Limb (tissue), 2 donors: ENCODE data around the gene PPP1R3E.

ENCODE experiments used
- DNase-seq, 2 donors: peaks; one replicate each; pipeline ENCODE4 v3.0.0-alpha.2; 2016; ENCODE audit errors: extremely low spot score in 2 of 2

PPP1R3E gene

DNA sequence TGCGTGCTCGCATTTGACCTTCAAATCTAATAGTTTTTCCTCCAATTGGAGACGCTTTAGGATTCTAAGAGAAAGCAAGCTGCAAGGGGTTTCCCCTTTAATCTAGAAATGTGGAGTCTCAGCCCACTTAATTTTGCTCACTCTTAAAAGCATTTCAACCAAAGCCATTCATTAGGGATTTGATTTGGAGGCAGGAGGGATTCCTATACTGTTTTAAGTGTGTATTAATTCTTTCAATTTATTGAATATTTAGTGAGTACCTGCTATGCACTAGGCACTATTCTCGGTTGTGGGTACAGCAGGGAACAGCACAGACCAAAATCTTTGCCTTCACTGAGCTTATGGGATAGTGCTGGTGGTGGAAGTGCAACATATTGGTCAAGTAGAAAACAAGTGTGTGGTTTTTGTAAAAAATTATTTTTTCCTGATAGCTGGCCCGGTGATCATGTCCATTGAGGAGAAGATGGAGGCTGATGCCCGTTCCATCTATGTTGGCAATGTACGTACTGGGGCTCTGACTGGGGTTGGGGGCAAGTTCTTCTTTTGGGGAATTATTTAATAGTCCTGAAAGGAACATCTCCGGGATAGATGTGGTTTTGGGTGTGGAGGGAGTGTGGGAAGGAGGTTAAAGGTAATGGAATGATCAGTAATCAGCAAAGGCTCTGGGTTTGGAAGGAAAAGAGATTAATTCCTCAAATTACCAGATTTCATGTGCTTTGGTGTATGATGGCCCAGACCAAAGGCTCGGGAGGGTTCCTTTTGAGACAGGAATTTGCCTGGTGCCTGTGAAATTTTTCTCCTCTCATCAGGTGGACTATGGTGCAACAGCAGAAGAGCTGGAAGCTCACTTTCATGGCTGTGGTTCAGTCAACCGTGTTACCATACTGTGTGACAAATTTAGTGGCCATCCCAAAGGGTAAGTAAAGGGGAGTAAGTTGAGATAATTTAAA is 20.2 kb upstream of the PPP1R3E start:
- DNase-seq: no peak

DNA sequence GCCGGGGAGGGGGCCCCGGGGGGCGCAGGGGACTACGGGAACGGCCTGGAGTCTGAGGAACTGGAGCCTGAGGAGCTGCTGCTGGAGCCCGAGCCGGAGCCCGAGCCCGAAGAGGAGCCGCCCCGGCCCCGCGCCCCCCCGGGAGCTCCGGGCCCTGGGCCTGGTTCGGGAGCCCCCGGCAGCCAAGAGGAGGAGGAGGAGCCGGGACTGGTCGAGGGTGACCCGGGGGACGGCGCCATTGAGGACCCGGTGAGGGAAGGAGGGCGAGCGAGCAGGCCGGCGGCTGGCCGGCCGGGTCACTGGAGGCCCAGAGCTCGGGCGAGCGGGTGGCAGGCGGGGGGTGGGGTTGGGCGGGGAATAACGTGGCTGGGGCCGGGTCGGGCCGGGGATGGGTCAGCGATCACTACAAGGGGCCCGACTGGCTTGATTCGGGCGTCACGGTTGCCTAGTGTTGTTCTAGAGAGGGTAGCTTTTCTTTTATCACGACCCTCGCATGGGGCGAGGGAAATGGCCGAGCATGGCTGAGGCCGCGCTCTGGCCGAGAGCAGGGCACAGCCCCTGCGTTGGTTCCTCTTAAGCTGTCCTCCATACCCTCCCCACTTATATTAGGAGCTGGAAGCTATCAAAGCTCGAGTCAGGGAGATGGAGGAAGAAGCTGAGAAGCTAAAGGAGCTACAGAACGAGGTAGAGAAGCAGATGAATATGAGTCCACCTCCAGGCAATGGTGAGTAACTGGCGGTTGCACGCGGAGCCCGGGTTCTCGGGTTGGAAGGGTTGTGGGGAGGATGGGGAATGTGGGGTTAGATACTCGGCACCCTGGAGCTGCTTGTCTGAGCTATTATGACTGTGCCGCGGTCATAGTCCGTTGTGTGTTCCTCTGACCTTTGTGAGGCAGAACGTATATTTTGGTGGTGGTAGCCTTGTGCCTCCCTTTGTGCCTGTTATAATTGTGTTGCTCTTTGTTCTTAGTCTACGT is 19.2 kb upstream of the PPP1R3E start:
- DNase-seq: peak; percentile 30 to 67

DNA sequence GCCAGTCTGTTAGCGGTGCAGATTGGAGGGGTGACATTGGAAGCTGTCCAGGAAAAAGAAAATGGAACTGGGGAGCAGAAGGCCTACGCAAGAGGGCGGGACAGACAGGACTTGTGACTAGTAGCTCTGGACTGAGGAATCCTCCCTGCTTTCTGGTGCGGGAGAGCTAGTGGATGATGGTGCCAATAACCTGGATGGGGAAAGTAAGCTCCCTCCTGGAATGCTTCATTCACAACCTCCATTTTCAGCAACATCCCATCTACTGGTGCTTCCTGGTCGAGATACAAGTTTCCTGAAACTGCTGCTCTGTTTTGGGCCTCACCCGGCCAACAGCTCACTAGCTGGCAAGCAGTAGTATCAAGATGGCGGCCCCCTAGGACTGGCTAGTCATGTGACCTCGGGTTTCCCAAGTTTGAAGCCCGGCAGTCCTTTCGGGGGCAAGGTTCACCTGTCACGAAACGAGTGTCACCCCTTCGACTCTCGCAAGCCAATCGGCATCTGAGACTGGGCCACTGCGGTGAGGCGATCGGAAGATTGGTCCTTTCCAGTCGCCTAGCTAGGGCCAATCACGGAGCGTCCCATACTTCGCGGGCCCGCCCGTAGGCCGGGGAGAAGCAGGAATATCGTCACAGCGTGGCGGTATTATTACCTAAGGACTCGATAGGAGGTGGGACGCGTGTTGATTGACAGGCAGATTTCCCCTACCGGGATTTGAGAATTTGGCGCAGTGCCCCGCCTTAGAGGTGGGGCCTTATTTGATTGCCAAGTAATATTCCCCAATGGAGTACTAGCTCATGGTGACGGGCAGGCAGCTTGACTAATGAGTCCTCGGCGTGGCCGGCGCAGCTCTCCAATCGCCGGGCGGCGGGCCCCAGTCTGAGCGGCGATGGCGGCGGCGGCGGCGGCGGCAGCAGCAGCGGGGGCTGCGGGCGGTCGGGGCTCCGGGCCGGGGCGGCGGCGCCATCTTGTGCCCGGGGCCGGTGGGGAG is 18.2 kb upstream of the PPP1R3E start, which contains the start of gene PABPN1:
Gene PABPN1 (plus strand): TSS at position 874 of the 988 bp plus-strand sequence. CDS start 13 bp downstream, at position 887.
- DNase-seq: peak; percentile 99

DNA sequence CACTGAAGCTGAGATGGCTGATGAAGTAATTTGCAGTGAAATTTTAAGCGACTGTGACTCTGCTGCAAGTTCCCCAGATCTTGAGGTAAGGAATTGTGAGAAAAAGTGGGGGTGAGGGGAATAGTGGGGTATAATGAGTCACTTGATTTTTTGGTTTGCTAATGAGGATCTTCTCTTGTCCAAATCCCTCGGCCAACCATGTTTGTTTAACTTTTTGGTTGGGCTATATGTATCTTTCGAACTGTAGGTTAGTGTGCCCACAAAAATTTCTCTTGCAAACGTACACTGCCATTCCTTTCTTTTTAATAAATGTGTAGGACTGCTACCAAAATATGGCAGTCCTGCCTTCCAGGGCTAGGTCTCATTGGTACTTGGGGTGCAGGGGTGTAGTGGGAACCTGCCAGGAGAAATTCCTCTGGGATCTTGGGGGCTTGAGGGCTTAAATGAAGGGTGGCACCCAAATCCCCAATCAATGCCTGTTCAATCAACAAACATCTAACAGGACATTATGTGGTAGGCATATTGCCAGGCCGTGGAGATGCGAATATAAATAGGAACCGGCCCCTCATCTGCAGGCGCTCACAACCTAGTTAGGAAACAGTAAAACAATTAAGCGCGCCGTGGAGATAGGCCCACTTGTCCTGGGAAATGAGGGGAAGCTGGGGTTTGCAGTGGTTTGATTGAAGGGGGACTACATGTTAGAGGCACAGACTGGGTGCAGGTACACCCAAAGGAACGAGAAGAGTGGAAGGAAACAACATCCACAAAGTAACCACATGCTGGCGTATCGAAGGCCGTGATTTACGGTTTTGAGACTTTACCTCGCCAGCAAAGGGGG is 17.3 kb upstream of the PPP1R3E start:
- DNase-seq: no peak

DNA sequence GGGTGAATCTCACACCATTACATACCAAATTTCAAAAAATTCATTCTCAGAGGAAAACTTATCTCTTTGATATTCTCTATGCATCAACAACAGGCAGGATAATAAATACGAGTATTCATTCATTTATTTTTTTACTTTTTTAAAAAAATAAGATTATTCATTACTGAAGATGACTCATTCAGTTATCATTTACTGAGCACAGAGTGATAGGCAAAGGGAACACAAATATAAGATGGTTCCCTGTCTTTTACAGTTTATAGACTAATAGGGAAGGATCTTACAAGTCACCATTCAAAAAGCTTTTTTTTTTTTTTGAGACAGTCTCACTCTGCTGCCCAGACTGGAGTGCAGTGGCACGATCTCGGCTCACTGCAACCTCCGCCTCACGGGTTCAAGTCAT is 13.6 kb upstream of the PPP1R3E start:
- no peak for DNase-seq

DNA sequence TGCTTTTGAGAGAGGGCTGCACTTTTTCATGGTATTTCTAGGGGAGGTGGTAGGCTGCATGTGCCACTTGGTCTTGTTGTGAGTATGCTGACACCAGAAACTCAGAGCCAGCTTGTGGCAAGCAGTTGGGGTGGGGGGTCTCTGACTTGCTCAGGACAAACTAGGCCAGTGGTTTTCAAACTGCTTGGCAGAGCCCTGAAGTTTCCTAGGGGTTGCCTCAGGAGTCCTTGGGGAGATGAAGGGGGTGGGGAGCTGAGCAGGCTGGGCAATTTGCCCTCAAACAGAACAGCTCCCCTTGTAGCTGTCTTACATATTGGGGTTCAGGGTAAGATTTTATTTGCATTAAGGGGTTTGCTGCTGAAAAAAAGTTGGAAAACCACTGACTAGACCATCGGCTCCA is 7.9 kb upstream of the PPP1R3E start:
- DNase-seq: no peak

DNA sequence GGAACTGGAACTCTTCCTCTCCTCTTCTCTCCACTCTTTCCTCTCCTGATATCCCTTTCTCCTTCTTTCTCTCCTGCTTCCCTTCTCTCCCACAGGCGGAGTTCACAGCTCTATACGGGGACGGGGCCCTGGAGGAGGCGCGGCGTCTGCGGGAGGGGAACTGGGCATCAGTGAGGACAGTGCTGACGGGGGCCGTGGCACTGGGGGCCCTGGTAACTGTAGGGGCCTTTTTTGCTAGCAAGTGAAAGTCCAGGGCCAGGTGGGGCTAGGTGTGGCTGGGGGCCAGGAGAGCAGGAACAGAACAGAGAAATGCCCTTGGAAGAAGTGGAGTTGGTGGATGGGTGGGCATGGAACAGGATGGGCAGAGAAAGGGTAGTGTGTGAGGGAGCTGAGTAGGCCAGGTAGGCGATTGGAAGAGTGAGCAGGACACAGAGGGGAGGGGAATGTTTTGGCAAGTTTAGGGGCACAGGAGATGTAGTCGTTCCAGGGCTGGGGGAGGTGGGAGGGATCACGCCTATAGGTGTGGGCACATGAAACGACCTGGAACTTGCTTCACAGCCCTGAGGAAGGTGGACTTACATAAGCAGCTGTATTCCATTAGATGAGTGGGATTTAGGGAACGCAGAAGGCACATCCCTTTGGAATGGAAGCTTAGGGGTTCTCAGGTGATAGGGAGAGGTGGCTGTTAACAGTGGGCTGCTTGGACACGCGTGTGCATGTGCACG is 6.2 kb upstream of the PPP1R3E start:
- DNase-seq: no peak

DNA sequence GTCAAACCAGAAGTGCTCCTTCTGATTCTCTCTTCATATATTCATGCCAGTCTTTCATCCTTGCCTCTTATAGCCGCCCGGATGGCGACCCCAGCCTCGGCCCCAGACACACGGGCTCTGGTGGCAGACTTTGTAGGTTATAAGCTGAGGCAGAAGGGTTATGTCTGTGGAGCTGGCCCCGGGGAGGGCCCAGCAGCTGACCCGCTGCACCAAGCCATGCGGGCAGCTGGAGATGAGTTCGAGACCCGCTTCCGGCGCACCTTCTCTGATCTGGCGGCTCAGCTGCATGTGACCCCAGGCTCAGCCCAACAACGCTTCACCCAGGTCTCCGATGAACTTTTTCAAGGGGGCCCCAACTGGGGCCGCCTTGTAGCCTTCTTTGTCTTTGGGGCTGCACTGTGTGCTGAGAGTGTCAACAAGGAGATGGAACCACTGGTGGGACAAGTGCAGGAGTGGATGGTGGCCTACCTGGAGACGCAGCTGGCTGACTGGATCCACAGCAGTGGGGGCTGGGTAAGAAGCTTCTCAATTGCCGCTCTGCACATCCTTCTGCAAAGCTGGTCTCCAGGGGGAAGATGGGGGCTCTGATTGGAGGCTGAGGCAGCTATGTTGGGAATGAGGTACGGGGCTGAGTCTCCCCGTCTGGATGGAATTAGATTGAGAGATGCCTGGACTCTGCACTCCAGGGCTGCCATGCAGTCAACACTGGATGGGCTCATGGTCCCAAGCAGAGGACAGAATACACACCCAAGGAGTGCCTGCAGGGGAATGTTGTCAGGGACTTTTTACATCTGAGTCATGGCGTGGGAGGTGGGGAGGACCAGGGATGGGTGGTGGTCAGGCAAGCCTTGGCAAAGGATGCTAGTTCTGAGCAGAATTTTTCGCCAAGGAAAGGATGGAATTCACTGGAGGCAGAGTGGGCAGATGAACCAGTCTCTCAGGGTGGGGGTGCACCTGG is 5.3 kb upstream of the PPP1R3E start:
- DNase-seq: no peak

DNA sequence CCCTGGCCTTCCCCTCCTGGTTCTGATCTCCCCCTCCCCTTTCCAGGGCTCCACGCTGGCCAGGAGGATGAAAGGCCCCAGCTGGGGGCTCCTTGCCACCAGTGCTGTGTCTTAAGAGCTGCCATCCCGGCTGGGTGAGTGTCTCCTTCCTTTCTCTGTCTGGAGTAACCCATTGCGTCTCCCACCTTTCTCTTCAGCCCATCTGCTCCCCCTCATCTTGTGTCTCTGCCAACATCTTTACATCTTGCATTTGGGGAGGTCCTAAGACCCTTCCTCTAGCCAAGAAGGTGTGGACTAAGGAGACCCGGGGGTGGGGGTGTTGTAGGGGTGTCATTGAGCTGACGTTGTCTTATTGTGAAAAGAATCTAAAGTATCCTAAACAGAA is 4.5 kb upstream of the PPP1R3E start:
- no peak for DNase-seq

DNA sequence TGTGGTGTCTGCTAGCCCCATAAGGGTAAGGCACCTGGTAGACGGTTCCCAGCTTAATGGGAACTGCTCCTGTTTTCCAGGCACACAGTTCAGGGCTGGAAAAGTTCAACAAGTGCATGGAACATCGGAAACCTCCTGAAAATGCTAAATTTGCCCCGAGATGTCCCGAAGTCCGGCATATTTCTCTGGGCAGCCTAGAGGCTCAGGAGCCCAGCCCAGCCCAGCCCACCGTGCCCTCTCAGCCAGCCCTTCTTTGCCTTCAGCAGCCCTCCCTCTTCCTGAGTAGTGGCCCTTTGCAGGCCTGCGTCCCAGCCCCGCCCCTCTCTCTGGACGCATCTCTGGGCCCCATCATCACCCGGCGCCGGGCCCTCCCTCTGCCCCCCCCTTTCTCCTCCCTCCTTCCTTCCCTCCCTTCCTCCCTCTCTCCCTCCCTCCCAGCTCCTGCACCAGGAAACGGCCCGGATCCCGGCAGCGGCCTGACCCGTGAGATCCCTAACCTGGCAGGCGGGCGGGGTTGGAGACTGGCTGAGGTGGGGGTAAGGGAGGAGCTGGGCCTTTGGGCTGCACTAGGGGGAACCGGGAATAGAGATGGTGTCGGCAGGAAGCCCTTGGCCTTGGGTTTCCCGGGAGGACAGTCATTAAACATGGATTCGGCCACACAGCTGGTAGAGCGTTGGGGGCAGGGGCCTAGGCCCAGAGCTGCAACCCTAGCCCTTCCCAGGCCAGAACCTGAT is 3.9 kb upstream of the PPP1R3E start, which contains the start of gene BCL2L2:
Gene BCL2L2 (plus strand): TSS at position 422 of the 734 bp plus-strand sequence. CDS start 935 bp downstream, outside the sequence.
- DNase-seq: peak; percentile 92 to 95

DNA sequence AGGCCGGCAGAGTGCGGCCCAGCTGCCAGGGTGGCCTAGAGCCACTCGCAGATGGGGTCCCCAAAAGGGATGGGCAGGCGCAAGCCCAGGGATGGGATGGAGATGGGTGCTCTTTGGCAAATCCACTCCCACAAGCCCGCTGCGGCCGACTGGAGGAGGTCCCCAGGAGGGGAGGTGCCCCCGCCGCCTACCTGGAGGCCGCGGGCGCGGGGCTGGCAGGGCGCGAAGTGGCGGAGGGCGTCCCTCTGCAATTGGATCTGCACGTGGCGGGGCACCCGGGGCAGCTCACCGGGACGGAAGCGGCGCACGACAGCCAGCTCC is 730 bp downstream of the PPP1R3E start:
- no peak for DNase-seq

DNA sequence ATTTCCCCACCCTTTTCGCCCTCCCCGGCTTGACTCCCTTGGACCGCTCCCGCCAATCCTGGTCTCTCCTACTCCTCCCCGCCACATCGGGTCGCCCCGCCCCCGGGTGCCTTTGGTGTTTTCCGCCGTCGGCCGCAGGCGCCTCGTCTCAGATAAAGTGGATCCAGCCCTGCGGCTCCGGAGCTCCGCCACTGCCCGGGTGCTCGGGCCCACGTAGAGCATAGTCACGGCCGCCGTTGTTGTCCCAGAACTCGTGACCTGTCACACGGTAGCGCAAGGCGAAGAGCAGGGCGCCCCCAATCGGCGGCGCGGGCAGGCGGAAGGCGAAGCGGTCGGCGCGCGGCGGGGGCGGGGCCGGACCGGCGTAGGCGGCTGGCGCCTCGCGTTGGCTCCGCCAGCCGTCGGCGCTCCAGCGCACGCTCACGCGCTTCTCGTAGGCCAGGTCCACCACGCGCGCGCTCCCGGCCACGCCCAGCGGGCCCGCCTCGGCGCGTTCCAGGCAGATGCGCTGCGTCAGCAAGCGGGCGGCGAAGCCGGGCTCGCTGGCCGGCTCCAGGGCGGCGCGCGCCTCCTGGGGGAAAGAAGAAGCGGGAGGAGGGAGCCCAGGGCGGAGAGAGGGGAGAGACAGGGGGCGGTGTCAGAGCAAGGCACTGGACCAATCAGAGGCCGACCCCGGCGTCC is 1.2 kb downstream of the PPP1R3E start:
- DNase-seq: peak; percentile 99

DNA sequence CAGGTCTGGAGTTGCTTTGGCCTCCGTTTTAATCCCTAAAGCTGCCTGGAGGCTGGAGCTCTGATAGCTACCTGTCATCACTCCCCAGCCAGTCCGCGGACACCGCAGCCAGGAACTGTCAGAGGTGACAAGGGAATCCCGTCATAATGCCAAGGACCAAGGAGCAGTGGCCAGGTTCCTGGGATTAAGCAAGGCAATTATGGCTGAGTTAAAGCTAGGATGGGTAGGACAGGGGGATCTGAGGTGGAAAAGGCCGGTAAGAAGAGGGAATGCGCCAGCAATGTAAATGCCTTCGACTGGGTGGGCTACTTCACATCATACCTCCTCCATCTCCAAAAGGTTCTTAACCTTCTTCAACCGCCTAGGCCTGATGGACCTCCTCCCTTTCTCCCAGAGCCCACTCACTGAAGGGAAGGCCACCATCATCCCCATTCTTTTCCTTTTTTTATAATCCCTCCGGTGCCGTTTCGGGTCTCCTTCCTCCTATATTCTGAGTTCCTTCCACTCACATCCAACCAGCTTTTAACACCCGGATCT is 1.9 kb downstream of the PPP1R3E start:
- no peak for DNase-seq

DNA sequence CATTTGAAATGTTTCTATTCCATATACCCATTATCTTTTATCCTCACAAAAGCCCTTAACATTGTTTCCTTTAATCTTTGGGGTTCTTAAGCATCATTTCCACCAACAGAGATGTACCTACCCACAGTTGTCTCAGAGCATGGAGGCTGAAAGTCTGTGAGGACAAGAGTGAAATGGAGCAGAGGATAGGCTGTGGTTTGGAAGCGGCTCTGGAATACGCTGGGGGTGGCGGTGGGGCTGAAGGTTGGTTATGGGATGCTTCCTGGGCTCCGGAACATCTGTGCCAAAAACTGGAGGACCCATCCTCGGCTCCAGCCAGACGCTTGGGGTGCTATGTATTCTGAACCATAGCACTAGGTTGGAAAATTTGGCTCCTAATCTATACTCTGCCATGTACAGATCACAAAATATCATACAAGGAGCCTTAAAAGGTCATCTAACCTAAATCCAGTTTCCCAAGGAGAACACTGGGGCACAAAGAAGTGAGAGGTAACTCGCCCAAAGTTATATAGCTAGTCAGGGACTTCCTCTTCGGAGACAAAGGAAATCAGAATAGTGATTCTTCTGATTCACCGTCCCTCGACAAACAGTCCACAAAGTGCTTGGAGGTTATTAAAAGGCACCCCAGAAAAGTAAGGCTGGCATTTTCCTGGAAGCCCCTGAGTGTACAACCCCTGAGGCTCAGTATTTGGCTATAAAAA is 2.5 kb downstream of the PPP1R3E start:
- DNase-seq: no peak

DNA sequence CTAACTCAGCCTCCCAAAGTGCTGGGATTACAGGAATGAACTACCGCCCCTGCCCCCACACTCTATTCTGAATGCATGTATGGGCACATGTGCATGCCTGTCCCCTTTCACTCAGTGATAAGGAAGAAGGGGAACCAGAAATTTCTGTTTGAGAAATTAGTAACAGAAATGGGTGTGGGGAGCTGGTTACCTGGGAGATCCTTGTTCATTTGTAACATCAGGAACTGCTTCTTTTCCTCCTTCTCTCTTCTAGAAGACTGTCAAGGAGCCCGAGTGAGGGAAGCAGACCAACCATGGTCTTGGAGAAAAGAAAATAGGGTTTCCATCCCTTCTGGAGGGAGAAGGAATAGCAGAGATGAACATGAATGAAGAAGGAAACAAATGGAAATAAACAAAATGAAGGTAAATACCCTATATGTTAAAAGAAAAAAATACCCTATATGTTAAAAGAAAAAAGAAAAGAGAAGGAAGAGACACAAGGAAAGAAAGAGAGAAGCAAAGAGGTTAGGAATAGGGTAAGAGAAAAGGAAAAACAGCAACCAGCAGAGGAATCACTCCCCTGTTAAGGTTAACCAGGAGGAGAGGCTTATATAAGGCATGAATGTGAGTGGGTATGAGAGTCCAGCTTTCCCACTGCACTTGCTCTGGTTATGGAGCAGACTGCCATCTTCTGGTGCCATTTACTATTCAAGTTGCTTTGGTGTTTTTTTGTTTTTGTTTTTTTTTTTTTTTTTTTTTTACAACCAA is 3.3 kb downstream of the PPP1R3E start:
- no peak for DNase-seq
